GM19467 (cell line): ENCODE results near the gene WDFY2.
"Not testable (repeated sequence)": the region's sequence is repeated elsewhere in the genome, so short reads cannot be mapped to it uniquely, and the experiment has no call there.

Experiments
- ATAC-seq: cut with Tn5 transposase; IDR thresholded peaks from one replicate; pipeline ENCODE4 v1.9.1; 2021; ENCODE audit warnings: mild to moderate bottlenecking, moderate library complexity; ENCODE audit not compliant: unreplicated experiment

WDFY2 gene

GRCh38 chr13:51628059-51628852, 44.0 kb downstream of the WDFY2 start:
- no peak for ATAC-seq

GRCh38 chr13:51629491-51630287, 45.4 kb downstream of the WDFY2 start:
- ATAC-seq = no peak

GRCh38 chr13:51630288-51630615, 46.0 kb downstream of the WDFY2 start:
- ATAC-seq = no peak

- ATAC-seq = no peak
These were observed 48.5 kb downstream of the WDFY2 start for GRCh38 chr13:51632591-51633362.

- no peak for ATAC-seq
These were observed 51.0 kb downstream of the WDFY2 start for GRCh38 chr13:51635137-51635878.

- no peak for ATAC-seq
These were observed 52.2 kb downstream of the WDFY2 start for GRCh38 chr13:51636349-51636890.

- no peak for ATAC-seq
These were observed 53.6 kb downstream of the WDFY2 start for GRCh38 chr13:51637852-51638215.

- no peak for ATAC-seq
These were observed 54.1 kb downstream of the WDFY2 start for GRCh38 chr13:51638216-51638871.

GRCh38 chr13:51639171-51639570, 54.9 kb downstream of the WDFY2 start:
- no peak for ATAC-seq

GRCh38 chr13:51640696-51641095, 56.4 kb downstream of the WDFY2 start:
- ATAC-seq = not testable (repeated sequence)

- no peak for ATAC-seq
These were observed 59.0 kb downstream of the WDFY2 start for GRCh38 chr13:51643105-51643881.

- no peak for ATAC-seq
These were observed 59.6 kb downstream of the WDFY2 start for GRCh38 chr13:51643882-51644281.

GRCh38 chr13:51644654-51645053, 60.4 kb downstream of the WDFY2 start:
- no peak for ATAC-seq

- no peak for ATAC-seq
These were observed 60.9 kb downstream of the WDFY2 start for GRCh38 chr13:51645154-51645650.

GRCh38 chr13:51645761-51646670, 61.8 kb downstream of the WDFY2 start:
- no peak for ATAC-seq

- no peak for ATAC-seq
These were observed 62.8 kb downstream of the WDFY2 start for GRCh38 chr13:51647067-51647466.

- not testable (repeated sequence) for ATAC-seq
These were observed 67.9 kb downstream of the WDFY2 start for GRCh38 chr13:51652193-51652592.
